ENCODE data around the gene GAS7.

DNA sequence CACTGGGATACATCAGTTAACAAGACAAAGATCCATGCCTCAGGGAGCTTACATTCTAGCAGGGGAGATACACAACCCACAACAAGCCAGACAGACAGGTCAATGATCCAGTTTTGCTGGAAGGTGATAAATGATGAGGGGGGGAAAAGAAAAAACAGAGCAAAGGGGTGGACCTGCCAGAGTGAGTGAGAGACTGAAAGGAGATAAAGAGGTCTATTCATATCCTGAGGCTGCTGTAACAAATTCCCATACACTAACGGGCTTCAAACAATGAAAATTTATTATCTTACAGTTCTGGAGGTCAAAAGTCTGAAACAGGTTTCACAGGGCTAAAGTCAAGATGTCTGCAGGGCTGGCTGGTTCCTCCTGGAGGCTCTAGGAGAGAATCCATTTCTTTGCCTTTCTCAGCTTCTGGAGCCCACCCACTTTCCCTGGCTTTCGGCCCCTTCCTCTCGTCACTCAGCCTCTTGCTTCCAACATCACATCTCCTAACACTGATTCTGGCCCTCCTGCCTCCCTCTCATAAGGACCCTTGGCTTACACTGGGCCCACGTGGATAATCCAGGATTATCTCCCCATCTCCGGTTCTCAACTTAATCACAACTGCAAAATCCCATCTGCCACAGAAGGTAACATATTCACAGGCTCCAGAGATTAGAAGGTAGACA, 81.5 kb downstream of the GAS7 start:
- no peak for TF ChIP-seq POLR2A (IDR thresholded peaks at IDR 0.05)
- no peak for TF ChIP-seq CTCF (IDR thresholded peaks at IDR 0.05)
